K562 (cell line): ENCODE measurements around the gene FABP3.

Experiments used
- CHD7 ChIP-seq: fragments of 200-600 bp; sonication (generic); IDR thresholded peaks from one replicate; pipeline ENCODE4 v1.6.1; 2012; ENCODE audit warnings: mild to moderate bottlenecking, low read depth, low read length, inconsistent platforms
- CTCF ChIP-seq, 3 experiments: IDR thresholded peaks in 2 of 3; conservative IDR thresholded peaks in 1 of 3; 2 replicates each; pipeline ENCODE4 v1.5.1; 2011 to 2012; ENCODE audit warnings: low read length in 3 of 3, mild to moderate bottlenecking in 3 of 3, control low read depth in 2 of 3, improper control_type of control experiment in 1 of 3, inconsistent platforms in 1 of 3, low read depth in 1 of 3, mixed read lengths in 1 of 3, moderate library complexity in 1 of 3; ENCODE audit not compliant: insufficient read depth in 2 of 3
- ERF ChIP-seq: fragments of 450-650 bp; formaldehyde crosslinking; IDR thresholded peaks from 2 replicates; pipeline ENCODE4 v1.4.0; 2020; ENCODE audit warnings: mild to moderate bottlenecking, mixed read lengths
- EZH2 ChIP-seq: IDR thresholded peaks from 2 replicates; pipeline ENCODE4 v1.6.1; 2012; ENCODE audit warnings: low read depth, mild to moderate bottlenecking, inconsistent platforms, low read length, borderline replicate concordance
- HDAC2 ChIP-seq: fragments of 450-650 bp; IDR thresholded peaks from 2 replicates; pipeline ENCODE4 v1.6.1; 2016; ENCODE audit warnings: mild to moderate bottlenecking
- MAZ ChIP-seq, 2 experiments: fragments of 450-650 bp in 1 of 2; sonication (generic) in 1 of 2; formaldehyde crosslinking; IDR thresholded peaks in 1 of 2; conservative IDR thresholded peaks in 1 of 2; 2 replicates each; pipeline versions ENCODE4 v1.4.0 to v1.5.0; 2020; ENCODE audit warnings: mild to moderate bottlenecking in 1 of 2, missing genetic modification reagents in 1 of 2
- SPI1 ChIP-seq: IDR thresholded peaks from 2 replicates; pipeline ENCODE4 v1.6.1; 2011; ENCODE audit warnings: low read depth, low read length, control low read depth, borderline replicate concordance
- ZFX ChIP-seq: sonication (generic); formaldehyde crosslinking; IDR thresholded peaks from 2 replicates; pipeline ENCODE4 v1.8.0; 2022; ENCODE audit warnings: mild to moderate bottlenecking, missing genetic modification reagents, moderate library complexity
- ZNF395 ChIP-seq: fragments of 200-800 bp; sonication (Bioruptor generic); IDR thresholded peaks from 2 replicates; pipeline ENCODE4 v1.6.1; 2017; ENCODE audit warnings: missing genetic modification characterization, missing compliant biosample characterization

- no peak for TF ChIP-seq SPI1
- TF ChIP-seq EZH2 = no peak
- no peak for TF ChIP-seq HDAC2
- TF ChIP-seq CTCF (IDR thresholded peaks at IDR 0.05 in 2 of 3, conservative IDR thresholded peaks at IDR 0.05 in 1 of 3; ENCODE audit: insufficient read depth in 2 of 3, low read depth in 1 of 3, low read length in 3 of 3) = no peak
- no peak for TF ChIP-seq ZNF395 (CRISPR knock-in tag)
- TF ChIP-seq CHD7 = no peak
- TF ChIP-seq ZFX (CRISPR knock-in tag) = no peak
- TF ChIP-seq MAZ (CRISPR knock-in tag; conservative IDR thresholded peaks at IDR 0.05 in 1 of 2, IDR thresholded peaks at IDR 0.05 in 1 of 2) = no peak
- TF ChIP-seq ERF (CRISPR knock-in tag) = no peak
Observed at GRCh38 chr1:31327381-31327780, 45.5 kb downstream of the FABP3 start.
